HEK293 (cell line): ENCODE measurements around the gene CTAG1A.
"Not testable (repeated sequence)": the region's sequence is repeated elsewhere in the genome, so short reads cannot be mapped to it uniquely, and the experiment has no call there.

Experiments
- CTCF ChIA-PET: fragments of 350-600 bp; formaldehyde crosslinking; extraction: SDS; loops from one replicate; lab custom pipeline; 2021; ENCODE audit warnings: antibody characterized with exemption; lab: Yijun Ruan, JAX
- POLR2A ChIA-PET: fragments of 300-600 bp; formaldehyde crosslinking; extraction: SDS; loops from one replicate; lab custom pipeline; 2020; ENCODE audit warnings: antibody characterized with exemption, inconsistent platforms; lab: Yijun Ruan, JAX
- H3K27ac ChIP-seq: fragments of 200-500 bp; sonication (Bioruptor generic); 2 replicates; pipeline ENCODE4 v1.5.1; 2014; ENCODE audit warnings: low read depth, low read length, control low read depth, inconsistent platforms; ENCODE audit errors: extremely low read depth
- H3K36me3 ChIP-seq, 2 experiments: fragments of 200-500 bp in 1 of 2; sonication (Bioruptor generic) in 1 of 2; 1 replicate in 1 of 2; 2 replicates in 1 of 2; pipeline ENCODE4 v1.5.1; 2014 to 2017; ENCODE audit warnings: inconsistent platforms in 2 of 2, low read length in 2 of 2; ENCODE audit not compliant: control insufficient read depth in 2 of 2, insufficient read depth in 1 of 2
- H3K4me1 ChIP-seq: fragments of 200-500 bp; sonication (Bioruptor generic); 2 replicates; pipeline ENCODE4 v1.5.1; 2014; ENCODE audit warnings: mild to moderate bottlenecking, low read length, inconsistent platforms; ENCODE audit not compliant: control insufficient read depth, insufficient read depth
- H3K4me3 ChIP-seq: 2 replicates; pipeline ENCODE4 v1.5.1; 2011; ENCODE audit warnings: low read depth, mild to moderate bottlenecking, control low read depth, low read length, moderate library complexity
- H3K9me3 ChIP-seq: fragments of 200-500 bp; sonication (Bioruptor generic); 2 replicates; pipeline ENCODE4 v1.5.1; 2014; ENCODE audit warnings: low read depth, low read length, inconsistent platforms; ENCODE audit not compliant: control insufficient read depth, insufficient read depth
- KLF1 ChIP-seq: fragments of 450-650 bp; formaldehyde crosslinking; IDR thresholded peaks from 2 replicates; pipeline ENCODE4 v1.5.1; 2016; ENCODE audit warnings: missing biosample characterization, missing genetic modification characterization
- KLF10 ChIP-seq: fragments of 450-650 bp; IDR thresholded peaks from 2 replicates; pipeline ENCODE4 v1.5.1; 2018; ENCODE audit warnings: missing biosample characterization, mild to moderate bottlenecking, missing genetic modification characterization
- KLF7 ChIP-seq: fragments of 450-650 bp; formaldehyde crosslinking; IDR thresholded peaks from 2 replicates; pipeline ENCODE4 v1.5.1; 2016; ENCODE audit warnings: missing biosample characterization, missing genetic modification characterization, borderline replicate concordance
- MZF1 ChIP-seq: fragments of 450-650 bp; formaldehyde crosslinking; IDR thresholded peaks from 2 replicates; pipeline ENCODE4 v1.5.1; 2017; ENCODE audit warnings: missing biosample characterization, missing genetic modification characterization, borderline replicate concordance
- ZBTB48 ChIP-seq: fragments of 450-650 bp; formaldehyde crosslinking; IDR thresholded peaks from 2 replicates; pipeline ENCODE4 v1.5.1; 2016; ENCODE audit warnings: missing biosample characterization, missing genetic modification characterization
- ZIC2 ChIP-seq: fragments of 450-650 bp; formaldehyde crosslinking; IDR thresholded peaks from 2 replicates; pipeline ENCODE4 v1.5.1; 2016; ENCODE audit warnings: missing biosample characterization, missing genetic modification characterization
- ZNF114 ChIP-seq: fragments of 450-650 bp; formaldehyde crosslinking; IDR thresholded peaks from 2 replicates; pipeline ENCODE4 v1.5.0; 2017; ENCODE audit warnings: missing biosample characterization, missing genetic modification characterization
- ZNF248 ChIP-seq: fragments of 450-650 bp; formaldehyde crosslinking; IDR thresholded peaks from 2 replicates; pipeline ENCODE4 v1.5.1; 2017; ENCODE audit warnings: missing biosample characterization, missing genetic modification characterization
- ZNF530 ChIP-seq: fragments of 450-650 bp; formaldehyde crosslinking; IDR thresholded peaks from 2 replicates; pipeline ENCODE4 v1.5.1; 2016; ENCODE audit warnings: low read depth, missing biosample characterization, missing genetic modification characterization
- TF ChIP-seq, protein P1 (sequence below): fragments of 450-650 bp; formaldehyde crosslinking; IDR thresholded peaks from 2 replicates; pipeline ENCODE4 v1.5.1; 2016; ENCODE audit warnings: missing biosample characterization, missing genetic modification characterization, borderline replicate concordance
- TF ChIP-seq, protein P2 (sequence below): fragments of 450-650 bp; formaldehyde crosslinking; IDR thresholded peaks from 2 replicates; pipeline ENCODE4 v1.5.1; 2016; ENCODE audit warnings: missing biosample characterization, missing genetic modification characterization

CTAG1A gene

DNA sequence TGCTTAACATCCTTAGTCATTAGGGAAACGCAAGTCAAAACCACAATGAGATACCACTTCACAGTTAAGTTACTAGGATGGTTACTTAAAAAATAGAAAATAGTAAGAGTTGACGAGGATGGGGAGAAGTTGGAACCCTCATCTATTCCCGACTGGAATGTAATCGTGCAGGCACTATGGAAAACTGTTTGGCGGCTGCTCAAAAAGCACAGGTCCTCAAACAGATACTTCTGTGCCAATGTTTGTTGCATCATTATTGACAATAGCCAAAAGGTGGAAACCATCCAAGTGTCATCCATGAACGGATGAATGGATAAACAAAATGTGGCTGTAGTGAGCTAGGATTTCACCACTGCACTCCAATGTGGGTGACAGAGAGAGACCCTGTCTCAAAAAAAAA, 22.4 kb downstream of the CTAG1A start:
- TF ChIP-seq ZBTB48 = no peak
- no peak for TF ChIP-seq ZNF114 (tag by site-specific recombination)
- no peak for TF ChIP-seq ZNF530 (tag by site-specific recombination)
- TF ChIP-seq, protein P1, sequence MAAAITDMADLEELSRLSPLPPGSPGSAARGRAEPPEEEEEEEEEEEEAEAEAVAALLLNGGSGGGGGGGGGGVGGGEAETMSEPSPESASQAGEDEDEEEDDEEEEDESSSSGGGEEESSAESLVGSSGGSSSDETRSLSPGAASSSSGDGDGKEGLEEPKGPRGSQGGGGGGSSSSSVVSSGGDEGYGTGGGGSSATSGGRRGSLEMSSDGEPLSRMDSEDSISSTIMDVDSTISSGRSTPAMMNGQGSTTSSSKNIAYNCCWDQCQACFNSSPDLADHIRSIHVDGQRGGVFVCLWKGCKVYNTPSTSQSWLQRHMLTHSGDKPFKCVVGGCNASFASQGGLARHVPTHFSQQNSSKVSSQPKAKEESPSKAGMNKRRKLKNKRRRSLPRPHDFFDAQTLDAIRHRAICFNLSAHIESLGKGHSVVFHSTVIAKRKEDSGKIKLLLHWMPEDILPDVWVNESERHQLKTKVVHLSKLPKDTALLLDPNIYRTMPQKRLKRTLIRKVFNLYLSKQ (tag by site-specific recombination) = no peak
- TF ChIP-seq KLF10 = no peak
- TF ChIP-seq MZF1 (tag by site-specific recombination) = no peak
- no peak for TF ChIP-seq ZIC2 (tag by site-specific recombination)
- TF ChIP-seq, protein P2, sequence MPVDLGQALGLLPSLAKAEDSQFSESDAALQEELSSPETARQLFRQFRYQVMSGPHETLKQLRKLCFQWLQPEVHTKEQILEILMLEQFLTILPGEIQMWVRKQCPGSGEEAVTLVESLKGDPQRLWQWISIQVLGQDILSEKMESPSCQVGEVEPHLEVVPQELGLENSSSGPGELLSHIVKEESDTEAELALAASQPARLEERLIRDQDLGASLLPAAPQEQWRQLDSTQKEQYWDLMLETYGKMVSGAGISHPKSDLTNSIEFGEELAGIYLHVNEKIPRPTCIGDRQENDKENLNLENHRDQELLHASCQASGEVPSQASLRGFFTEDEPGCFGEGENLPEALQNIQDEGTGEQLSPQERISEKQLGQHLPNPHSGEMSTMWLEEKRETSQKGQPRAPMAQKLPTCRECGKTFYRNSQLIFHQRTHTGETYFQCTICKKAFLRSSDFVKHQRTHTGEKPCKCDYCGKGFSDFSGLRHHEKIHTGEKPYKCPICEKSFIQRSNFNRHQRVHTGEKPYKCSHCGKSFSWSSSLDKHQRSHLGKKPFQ = no peak
- TF ChIP-seq KLF7 = no peak
- no peak for TF ChIP-seq ZNF248 (tag by site-specific recombination)
- no peak for TF ChIP-seq KLF1
- TF ChIP-seq, all 188 proteins: peak for 0
- ChIA-PET CTCF (no interaction called here), POLR2A (no interaction called here)
- Histone ChIP-seq H3K36me3 (no peaks in the 10 kb centered on the region), H3K4me3 (no peak overlapping the region), H3K27ac (no peak overlapping the region), H3K4me1 (no peaks in the 10 kb centered on the region), H3K9me3 (no peaks in the 10 kb centered on the region)

DNA sequence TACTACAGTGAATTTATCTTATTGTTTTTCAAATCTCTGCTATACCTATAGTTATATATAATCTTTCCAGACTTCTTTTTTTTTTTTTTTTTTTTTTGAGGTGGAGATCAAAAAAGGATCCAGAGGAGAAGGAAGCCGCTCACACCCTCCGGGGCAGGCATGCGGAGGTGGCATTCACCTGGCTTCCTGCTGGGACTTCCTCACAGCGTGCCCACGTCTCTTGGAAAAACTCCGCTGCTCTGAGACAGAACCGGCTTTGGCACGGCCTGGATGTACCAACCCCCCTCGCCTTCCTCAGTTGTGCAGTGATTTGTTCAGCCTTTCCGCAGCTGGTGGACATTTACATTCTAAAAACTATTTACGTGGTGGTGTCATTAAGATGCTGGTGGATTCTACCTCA, 23.0 kb downstream of the CTAG1A start:
- H3K9me3 ChIP-seq, CTCF ChIA-PET, H3K27ac ChIP-seq, H3K36me3 ChIP-seq, H3K4me3 ChIP-seq, POLR2A ChIA-PET, H3K4me1 ChIP-seq: not testable (repeated sequence)

DNA sequence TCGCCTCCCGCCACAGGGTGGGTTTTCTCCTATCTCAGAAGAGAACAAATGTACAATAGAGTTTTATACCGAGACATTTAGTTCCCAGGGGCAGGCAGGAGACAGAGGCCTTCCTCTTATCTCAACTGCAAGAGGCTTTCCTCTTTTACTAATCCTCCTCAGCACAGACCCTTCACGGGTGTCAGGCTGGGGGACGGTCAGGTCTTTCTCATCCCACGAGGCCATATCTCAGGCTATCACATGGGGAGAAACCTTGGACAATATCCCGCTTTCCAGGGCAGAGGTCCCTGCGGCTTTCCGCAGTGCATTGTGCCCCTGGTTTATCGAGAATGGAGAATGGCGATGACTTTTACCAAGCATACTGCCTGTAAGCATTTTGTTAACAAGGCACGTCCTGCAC, 23.9 kb downstream of the CTAG1A start:
- H3K4me1 ChIP-seq, POLR2A ChIA-PET: not testable (repeated sequence)

DNA sequence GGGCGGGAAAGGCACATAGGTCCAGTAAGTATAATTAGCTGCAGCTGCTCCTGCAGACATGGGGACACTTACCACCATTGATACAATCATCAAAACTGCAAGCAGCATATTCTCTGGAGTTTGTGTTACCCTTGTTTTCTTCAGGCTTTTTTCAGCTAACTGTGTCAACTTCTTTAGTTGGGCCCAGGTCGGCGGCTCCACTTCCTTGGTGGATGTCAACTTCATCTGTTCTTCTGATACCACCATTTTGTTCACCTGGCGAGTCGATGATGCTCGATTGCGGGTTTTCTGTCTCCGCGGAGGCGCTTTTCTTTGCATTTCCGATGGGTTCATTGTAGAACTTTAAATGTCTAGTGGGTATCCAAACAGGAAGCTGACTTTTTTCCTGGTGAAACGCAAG, 26.2 kb downstream of the CTAG1A start:
- H3K4me3 ChIP-seq, POLR2A ChIA-PET, H3K9me3 ChIP-seq, H3K36me3 ChIP-seq, H3K4me1 ChIP-seq, H3K27ac ChIP-seq: not testable (repeated sequence)
- CTCF ChIA-PET = interaction anchor here (0.7 to 1.3 kb wide), 3 partner anchors 20 to 138 kb away, joined by 3 to 4 read pairs (median 3); no protein-coding TSS in a partner anchor

More for the DNA sequence above, 23.9 kb downstream of the CTAG1A start:
- H3K4me3 ChIP-seq, H3K36me3 ChIP-seq, H3K9me3 ChIP-seq, CTCF ChIA-PET, H3K27ac ChIP-seq: not testable (repeated sequence)

DNA sequence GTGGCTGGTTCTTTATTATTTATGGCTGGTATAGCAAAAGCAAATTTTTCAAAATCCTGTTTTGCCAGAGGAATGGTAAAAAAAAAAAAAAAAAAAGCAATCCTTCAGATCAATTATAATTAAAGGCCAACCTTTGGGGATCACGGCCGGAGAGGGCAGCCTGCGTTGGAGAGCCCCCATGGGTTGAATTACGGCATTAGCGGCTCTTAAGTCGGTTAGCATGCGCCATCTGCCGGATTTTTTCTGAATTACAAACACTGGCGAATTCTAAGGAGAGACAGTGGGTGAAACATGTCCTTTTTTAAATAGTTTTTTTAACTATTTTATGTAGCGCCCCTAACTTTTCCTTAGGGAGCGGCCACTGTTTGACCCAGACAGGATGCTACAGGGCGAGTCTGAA, 28.7 kb downstream of the CTAG1A start:
- POLR2A ChIA-PET, CTCF ChIA-PET: not testable (repeated sequence)

DNA sequence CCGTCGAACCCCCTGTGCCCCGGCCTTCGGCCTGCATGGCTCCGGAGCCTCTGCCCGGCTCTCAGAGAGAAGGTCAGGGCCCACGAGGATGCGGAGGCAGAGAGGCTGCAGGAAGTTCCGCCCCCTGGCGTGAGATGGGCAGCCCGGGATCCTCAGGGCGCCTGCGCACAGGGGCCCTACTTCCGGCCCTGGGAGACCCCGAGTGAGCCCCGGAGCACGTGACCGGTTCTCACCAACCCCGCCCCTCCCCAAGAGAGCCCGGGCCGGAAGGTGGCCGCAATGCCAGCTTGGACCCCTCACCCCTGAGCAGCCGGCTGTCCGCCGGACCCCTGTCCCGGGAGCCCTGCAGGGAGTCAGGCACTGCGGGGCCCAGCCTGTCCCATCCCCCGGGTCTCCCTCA, 34.2 kb downstream of the CTAG1A start, which contains the start of gene CTAG1B:
TSS of gene CTAG1B (minus strand) at position 101 of the 400 bp plus-strand sequence. CDS start at position 37, 64 bp downstream.
- H3K9me3 ChIP-seq, H3K4me3 ChIP-seq, CTCF ChIA-PET, H3K36me3 ChIP-seq, POLR2A ChIA-PET, H3K27ac ChIP-seq, H3K4me1 ChIP-seq: not testable (repeated sequence)

More for the DNA sequence above, 28.7 kb downstream of the CTAG1A start:
- not testable (repeated sequence) for H3K9me3 ChIP-seq, H3K4me3 ChIP-seq, H3K36me3 ChIP-seq, H3K4me1 ChIP-seq, H3K27ac ChIP-seq

DNA sequence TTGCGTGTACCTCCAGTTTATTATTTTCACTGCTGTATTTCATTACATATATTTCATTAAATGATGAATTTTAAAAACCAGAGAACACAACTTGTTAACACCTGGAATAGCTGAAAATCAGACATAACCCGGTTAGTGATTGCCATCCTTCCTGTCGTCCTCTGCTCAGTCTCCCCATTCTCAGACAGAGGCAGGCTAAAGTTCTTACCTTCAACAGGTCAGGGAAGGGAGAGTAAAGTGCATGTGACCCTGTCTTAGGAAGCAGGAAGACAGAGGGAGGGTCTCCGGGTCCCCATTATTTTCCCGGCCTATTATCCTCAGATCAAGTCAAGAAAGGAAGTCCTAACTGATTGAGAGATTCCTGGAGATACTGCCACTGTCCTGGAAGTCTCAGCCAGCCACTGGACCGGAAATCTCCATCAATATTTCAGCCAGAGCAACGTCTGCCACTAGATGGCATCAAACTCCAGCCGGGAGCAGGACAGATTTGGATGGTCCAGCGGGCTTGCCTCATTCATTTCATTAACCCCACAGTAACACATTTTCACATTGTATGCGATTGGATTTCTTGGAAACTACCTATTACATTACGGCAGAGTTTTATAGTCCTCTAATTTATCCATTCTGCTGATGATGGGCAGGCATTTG, 36.0 kb downstream of the CTAG1A start:
- H3K9me3 ChIP-seq, POLR2A ChIA-PET, H3K4me1 ChIP-seq, CTCF ChIA-PET, H3K27ac ChIP-seq, H3K4me3 ChIP-seq, H3K36me3 ChIP-seq: not testable (repeated sequence)

DNA sequence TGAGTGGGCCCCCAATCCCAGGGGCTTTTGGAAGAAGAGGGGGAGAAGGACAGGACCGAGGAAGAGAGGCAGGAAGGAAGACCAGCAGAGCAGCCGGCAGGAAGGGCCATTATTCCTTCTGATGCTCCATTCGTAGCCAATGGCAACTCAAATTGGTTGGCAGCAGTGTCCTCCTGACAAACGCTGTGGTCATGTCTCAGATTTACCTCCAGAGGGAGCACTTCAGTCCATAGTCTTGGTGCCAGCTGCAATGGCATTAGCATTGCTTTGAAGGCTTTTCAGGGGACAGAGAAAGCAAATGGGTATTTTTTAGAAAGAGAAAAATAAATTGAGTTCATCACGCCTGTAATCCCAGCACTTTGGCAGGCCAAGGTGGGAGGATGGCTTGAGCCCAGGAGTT, 44.0 kb downstream of the CTAG1A start:
- H3K36me3 ChIP-seq, POLR2A ChIA-PET, H3K27ac ChIP-seq, CTCF ChIA-PET, H3K4me3 ChIP-seq, H3K4me1 ChIP-seq, H3K9me3 ChIP-seq: not testable (repeated sequence)
